ENCODE results near the gene CILP2. TPM values are rescaled to one million over a fixed set of nuclear protein-coding genes. Genes with fewer than 3 reads are reported as not detected.

Gene CILP2
- total and polyA plus RNA-seq, 2 of the 4 experiments (the other 2 are of a cell fraction) = 0.18 to 0.87 TPM

- no peak for TF ChIP-seq RCOR1 (IDR thresholded peaks at IDR 0.05; ENCODE audit: insufficient replicate concordance, low read length)
- no peak for TF ChIP-seq NFE2L2 (IDR thresholded peaks at IDR 0.05; ENCODE audit: low read depth, low read length)
- TF ChIP-seq SMC3 (IDR thresholded peaks at IDR 0.05; ENCODE audit: low read depth, low read length) = no peak
- TF ChIP-seq CHD1 (IDR thresholded peaks at IDR 0.05; ENCODE audit: low read depth, low read length) = no peak
- no peak for TF ChIP-seq MAFK (IDR thresholded peaks at IDR 0.05; ENCODE audit: low read depth, low read length)
- TF ChIP-seq ELK1 (IDR thresholded peaks at IDR 0.05; ENCODE audit: borderline replicate concordance, low read depth, low read length) = no peak
- TF ChIP-seq BHLHE40 (IDR thresholded peaks at IDR 0.05; ENCODE audit: low read depth, low read length) = no peak
- no peak for TF ChIP-seq MAZ (IDR thresholded peaks at IDR 0.05; ENCODE audit: borderline replicate concordance, low read depth, low read length)
- TF ChIP-seq CTCF (conservative IDR thresholded peaks at IDR 0.05; ENCODE audit: low read depth, low read length) = no peak
- TF ChIP-seq USF2 (IDR thresholded peaks at IDR 0.05; ENCODE audit: low read depth, low read length) = no peak
- TF ChIP-seq RAD21 (IDR thresholded peaks at IDR 0.05; ENCODE audit: low read length) = no peak
- Histone ChIP-seq H3K4me2 (ENCODE audit: low read depth, low read length) (no peak overlapping the region), H3K36me3 (ENCODE audit: control insufficient read depth, insufficient read depth, low read length) (no peaks in the 10 kb centered on the region), H2BK15ac (ENCODE audit: low read depth, low read length) (no peak overlapping the region), H3K18ac (ENCODE audit: low read depth, low read length) (no peak overlapping the region), H3K9me3 (ENCODE audit: control insufficient read depth, insufficient read depth, low read length) (no peaks in the 10 kb centered on the region), H3K56ac (ENCODE audit: extremely low read depth, insufficient read depth, low read length) (no peak overlapping the region), H4K5ac (ENCODE audit: low read depth, low read length) (no peak overlapping the region), H3K4me1 (ENCODE audit: control insufficient read depth, insufficient read depth, low read length) (no peaks in the 10 kb centered on the region), H3K9ac (ENCODE audit: low read depth, low read length) (no peak overlapping the region), H3K23ac (ENCODE audit: low read depth, low read length) (no peak overlapping the region), H2AK9ac (replicated peaks; ENCODE audit: low read depth, low read length, poor library complexity) (no peak overlapping the region), H3K14ac (replicated peaks; ENCODE audit: low read depth, low read length) (no peak overlapping the region), H3K79me1 (ENCODE audit: low read depth in 1 of 2, low read length in 2 of 2) (no peaks in the 10 kb centered on the region), H2AK5ac (ENCODE audit: low read depth, low read length) (no peak overlapping the region), H4K20me1 (ENCODE audit: insufficient read depth, low read length) (no peaks in the 10 kb centered on the region), H3K4me3 (ENCODE audit: insufficient read depth, low read depth, low read length) (no peak overlapping the region), H2AFZ (replicated peaks; ENCODE audit: low read length, poor library complexity) (no peak overlapping the region), H3K27ac (ENCODE audit: insufficient read depth, low read length) (no peak overlapping the region), H2BK120ac (ENCODE audit: low read depth, low read length) (no peak overlapping the region), H4K91ac (ENCODE audit: insufficient read depth, low read depth, low read length) (no peak overlapping the region), H2BK5ac (ENCODE audit: low read depth, low read length, poor library complexity, severe bottlenecking) (no peak overlapping the region), H3K4ac (ENCODE audit: low read depth, low read length) (no peak overlapping the region), H3K9me1 (ENCODE audit: insufficient read depth, low read length) (no peaks in the 10 kb centered on the region; the same call in 1 of the 2 replicates), H2BK20ac (ENCODE audit: low read depth, low read length) (no peak overlapping the region), H4K8ac (ENCODE audit: low read depth in 2 of 2, low read length in 2 of 2) (no peak overlapping the region), H3K27me3 (ENCODE audit: control insufficient read depth, insufficient read depth, low read length) (no peaks in the 10 kb centered on the region)
- in situ Hi-C loops (cut with MboI; ENCODE audit: low sequenced_read_pairs) = no loop called here
- DNase-seq = no peak
- BruUV-seq (replicated peaks) = no TSS peak
- ChIA-PET CTCF (no interaction called here), POLR2A (ENCODE audit: unreplicated experiment) (no interaction called here)
- intact Hi-C loops (cut with micrococcal nuclease) = no loop called here
- WGBS, 2 experiments (ENCODE audit: extremely low coverage in 2 of 2, insufficient read length in 1 of 2) = 81% methylated on average over 6 of the region's 15 CpGs; no CpG with 5 or more reads in 1 of the 2 experiments
- no peak for ATAC-seq (ENCODE audit: low read depth)
- dilution Hi-C loops (cut with HindIII; ENCODE audit: low sequenced_read_pairs, unreplicated experiment) = no loop called here
Measured at GRCh38 chr19:19558055-19558454, 20.0 kb downstream of the CILP2 start.

All from IMR-90 (cell line).